ENCODE data around the gene ZNF557. TPM values are rescaled to one million over a fixed set of nuclear protein-coding genes. Genes with fewer than 3 reads are reported as not detected.
A peak's percentile ranks its signal among the peaks of the same experiment; 100 is the strongest.
"Not testable (repeated sequence)": the region's sequence is repeated elsewhere in the genome, so short reads cannot be mapped to it uniquely, and the experiment has no call there.

ZNF557 gene
- total RNA-seq, result 10 to 100 TPM; 12.7 to 28.2 (median 24.6) TPM
- total RNA-seq (2013), result 23.5 TPM
- 35.4 to 120 (median 65.6) reads per million in 29 experiments for total RNA-seq

GRCh38 chr19:7069042-7069903, at the start of gene ZNF557:
ZNF557 (plus strand) TSS chr19:7069703; CDS start chr19:7075075, 5,372 bp downstream.
- Mint-ChIP-seq H3K4me1 (peaks cover 11 to 33% (median 30%) of the 10 kb centered on the region in 3 donors), H3K36me3 (peaks cover 17% of the 10 kb centered on the region), H3K27me3 (no peaks in the 10 kb centered on the region), H3K27ac (peak within 1 kb of the TSS; percentile 89 to 94), H3K9me3 (no peaks in the 10 kb centered on the region), H3K4me3 (peak within 1 kb of the TSS; percentile 94 to 99 (median 95))
- Histone ChIP-seq H3K27me3 (replicated peaks in 1 of 2; ENCODE audit: control insufficient read depth in 2 of 2, extremely low read depth in 1 of 2, insufficient read depth in 2 of 2, low read length in 1 of 2) (no peaks in the 10 kb centered on the region), H3K36me3 (ENCODE audit: control insufficient read depth in 2 of 2, extremely low read depth in 1 of 2, insufficient read depth in 1 of 2, low read length in 1 of 2) (peaks cover 0 to 32% of the 10 kb centered on the region in 2 donors), H3K4me1 (ENCODE audit: control insufficient read depth in 1 of 2, extremely low read depth in 1 of 2, insufficient read depth in 2 of 2, low read length in 2 of 2) (peaks cover 6 to 20% of the 10 kb centered on the region in 2 experiments), H3K27ac (ENCODE audit: low read length) (peak within 1 kb of the TSS; percentile 82), H3K4me3 (ENCODE audit: control insufficient read depth in 1 of 2, extremely low read depth in 1 of 2, low read length in 1 of 2) (peak within 1 kb of the TSS; percentile 86 to 98), H3K9me3 (no peaks in the 10 kb centered on the region)
- under 1% methylated on average over 56 of the region's 56 CpGs for WGBS (ENCODE audit: insufficient coverage)
- POLR2A ChIA-PET, result interaction anchor here in 1 of 2 donors (0.5 to 1.0 kb wide), 4 partner anchors 32 to 313 kb away, joined by 3 to 7 read pairs (median 3); partner anchors contain the start of gene VAV1
- DNase-seq, result peak; percentile 95 to 100 (median 99)
- CTCF ChIA-PET, result interaction anchor here in 1 of 2 donors (0.6 to 2.3 kb wide), 9 partner anchors 31 to 1265 kb away, joined by 3 to 13 read pairs (median 4); partner anchors contain the start of genes ALKBH7, PET100 and XAB2
- peak; percentile 95 to 98 (median 98) for ATAC-seq (replicated peaks in 1 of 4)

GRCh38 chr19:7021331-7021730, 48.2 kb upstream of the ZNF557 start, which contains the start of gene MBD3L2B:
MBD3L2B (minus strand) TSS chr19:7021431; CDS start chr19:7021397, 34 bp downstream.
- H3K4me3 Mint-ChIP-seq; H3K27me3 Mint-ChIP-seq; H3K36me3 ChIP-seq (ENCODE audit: control insufficient read depth in 2 of 2, extremely low read depth in 1 of 2, insufficient read depth in 1 of 2, low read length in 1 of 2): not testable (repeated sequence)

DNA sequence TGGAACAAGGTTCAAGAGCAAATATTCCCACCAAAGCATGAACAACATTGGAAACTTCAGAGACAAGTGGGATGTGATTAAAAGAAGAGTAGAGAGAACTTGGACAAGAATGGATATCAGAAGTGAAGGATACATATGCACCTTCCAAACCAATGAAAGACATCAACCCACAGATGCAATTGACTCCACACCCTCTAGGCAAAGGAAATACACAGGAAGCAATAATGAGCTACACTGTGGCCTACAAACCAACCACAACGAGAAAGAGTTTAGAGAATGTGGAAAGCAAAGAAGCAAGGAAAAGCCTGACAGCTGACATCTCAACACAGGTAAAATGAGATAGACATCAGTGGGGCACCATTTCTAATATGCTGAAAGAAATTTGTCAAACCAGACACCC, 40.7 kb upstream of the ZNF557 start:
- H3K36me3 ChIP-seq (ENCODE audit: control insufficient read depth in 2 of 2, extremely low read depth in 1 of 2, insufficient read depth in 1 of 2, low read length in 1 of 2); H3K9me3 ChIP-seq; H3K27me3 ChIP-seq (replicated peaks in 1 of 2; ENCODE audit: control insufficient read depth in 2 of 2, extremely low read depth in 1 of 2, insufficient read depth in 2 of 2, low read length in 1 of 2); H3K27ac Mint-ChIP-seq; H3K27ac ChIP-seq (ENCODE audit: low read length); DNase-seq; H3K9me3 Mint-ChIP-seq; CTCF ChIA-PET; H3K4me1 Mint-ChIP-seq; H3K4me3 ChIP-seq (ENCODE audit: control insufficient read depth in 1 of 2, extremely low read depth in 1 of 2, low read length in 1 of 2); H3K4me3 Mint-ChIP-seq; H3K4me1 ChIP-seq (ENCODE audit: control insufficient read depth in 1 of 2, extremely low read depth in 1 of 2, insufficient read depth in 2 of 2, low read length in 2 of 2); H3K36me3 Mint-ChIP-seq; POLR2A ChIA-PET; H3K27me3 Mint-ChIP-seq; ATAC-seq (replicated peaks in 1 of 4): not testable (repeated sequence)
- whole genome bisulfite sequencing (ENCODE audit: insufficient coverage), result no CpG with 5 or more reads among the region's 1 CpG

More at GRCh38 chr19:7021331-7021730, 48.2 kb upstream of the ZNF557 start, which contains the start of gene MBD3L2B:
- H3K4me1 ChIP-seq (ENCODE audit: control insufficient read depth in 1 of 2, extremely low read depth in 1 of 2, insufficient read depth in 2 of 2, low read length in 2 of 2); POLR2A ChIA-PET; CTCF ChIA-PET; DNase-seq; ATAC-seq (replicated peaks in 1 of 4); H3K27me3 ChIP-seq (replicated peaks in 1 of 2; ENCODE audit: control insufficient read depth in 2 of 2, extremely low read depth in 1 of 2, insufficient read depth in 2 of 2, low read length in 1 of 2); H3K27ac ChIP-seq (ENCODE audit: low read length); H3K9me3 ChIP-seq; H3K4me1 Mint-ChIP-seq; H3K9me3 Mint-ChIP-seq; H3K4me3 ChIP-seq (ENCODE audit: control insufficient read depth in 1 of 2, extremely low read depth in 1 of 2, low read length in 1 of 2); H3K36me3 Mint-ChIP-seq; H3K27ac Mint-ChIP-seq: not testable (repeated sequence)
- no CpG with 5 or more reads among the region's 6 CpGs for WGBS (ENCODE audit: insufficient coverage)

DNA sequence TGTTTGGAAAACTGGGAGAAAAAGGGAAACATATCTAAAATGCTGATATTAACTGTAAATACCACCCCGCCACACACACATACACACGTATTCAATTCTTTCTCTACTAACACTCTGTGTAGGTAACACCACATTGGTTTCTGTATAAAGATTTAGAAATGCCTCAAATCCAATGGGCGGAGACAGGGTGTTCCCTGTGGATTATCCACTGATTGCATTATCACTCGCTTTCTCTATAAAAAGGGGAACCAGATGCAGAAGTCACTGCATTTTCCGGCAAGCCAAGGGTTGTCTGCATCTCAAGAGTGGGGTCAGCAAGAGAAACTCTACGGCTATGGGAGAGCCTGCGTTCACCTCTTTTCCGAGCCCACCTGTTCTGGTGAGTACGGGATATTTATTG, 39.2 kb upstream of the ZNF557 start, which contains the start of gene MBD3L5:
Gene MBD3L5, plus strand, starts transcription at position 301 of the 400 bp plus-strand sequence. Its CDS starts 34 bp downstream, at position 335.
- CTCF ChIA-PET, result interaction anchor here in 1 of 2 donors (0.6 kb wide), 1 partner anchor 356 kb away, joined by 3 read pairs; no protein-coding TSS in a partner anchor
- no CpG with 5 or more reads among the region's 9 CpGs for WGBS (ENCODE audit: insufficient coverage)
- H3K27ac Mint-ChIP-seq; H3K4me3 ChIP-seq (ENCODE audit: control insufficient read depth in 1 of 2, extremely low read depth in 1 of 2, low read length in 1 of 2); H3K4me1 ChIP-seq (ENCODE audit: control insufficient read depth in 1 of 2, extremely low read depth in 1 of 2, insufficient read depth in 2 of 2, low read length in 2 of 2); H3K4me3 Mint-ChIP-seq; H3K4me1 Mint-ChIP-seq; H3K27ac ChIP-seq (ENCODE audit: low read length); H3K9me3 ChIP-seq; DNase-seq; H3K36me3 Mint-ChIP-seq; ATAC-seq (replicated peaks in 1 of 4); POLR2A ChIA-PET; H3K36me3 ChIP-seq (ENCODE audit: control insufficient read depth in 2 of 2, extremely low read depth in 1 of 2, insufficient read depth in 1 of 2, low read length in 1 of 2); H3K27me3 ChIP-seq (replicated peaks in 1 of 2; ENCODE audit: control insufficient read depth in 2 of 2, extremely low read depth in 1 of 2, insufficient read depth in 2 of 2, low read length in 1 of 2); H3K27me3 Mint-ChIP-seq; H3K9me3 Mint-ChIP-seq: not testable (repeated sequence)

DNA sequence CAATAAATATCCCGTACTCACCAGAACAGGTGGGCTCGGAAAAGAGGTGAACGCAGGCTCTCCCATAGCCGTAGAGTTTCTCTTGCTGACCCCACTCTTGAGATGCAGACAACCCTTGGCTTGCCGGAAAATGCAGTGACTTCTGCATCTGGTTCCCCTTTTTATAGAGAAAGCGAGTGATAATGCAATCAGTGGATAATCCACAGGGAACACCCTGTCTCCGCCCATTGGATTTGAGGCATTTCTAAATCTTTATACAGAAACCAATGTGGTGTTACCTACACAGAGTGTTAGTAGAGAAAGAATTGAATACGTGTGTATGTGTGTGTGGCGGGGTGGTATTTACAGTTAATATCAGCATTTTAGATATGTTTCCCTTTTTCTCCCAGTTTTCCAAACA, 29.4 kb upstream of the ZNF557 start, which contains the start of gene MBD3L4:
Gene MBD3L4, minus strand, starts transcription at position 101 of the 400 bp plus-strand sequence. Its CDS starts 35 bp downstream, at position 66.
- H3K27ac ChIP-seq (ENCODE audit: low read length); H3K36me3 Mint-ChIP-seq; H3K4me3 Mint-ChIP-seq; CTCF ChIA-PET; H3K27ac Mint-ChIP-seq; POLR2A ChIA-PET; H3K27me3 Mint-ChIP-seq; H3K4me3 ChIP-seq (ENCODE audit: control insufficient read depth in 1 of 2, extremely low read depth in 1 of 2, low read length in 1 of 2); DNase-seq; H3K4me1 Mint-ChIP-seq; H3K9me3 Mint-ChIP-seq; ATAC-seq (replicated peaks in 1 of 4); H3K27me3 ChIP-seq (replicated peaks in 1 of 2; ENCODE audit: control insufficient read depth in 2 of 2, extremely low read depth in 1 of 2, insufficient read depth in 2 of 2, low read length in 1 of 2); H3K9me3 ChIP-seq; H3K4me1 ChIP-seq (ENCODE audit: control insufficient read depth in 1 of 2, extremely low read depth in 1 of 2, insufficient read depth in 2 of 2, low read length in 2 of 2); H3K36me3 ChIP-seq (ENCODE audit: control insufficient read depth in 2 of 2, extremely low read depth in 1 of 2, insufficient read depth in 1 of 2, low read length in 1 of 2): not testable (repeated sequence)
- whole genome bisulfite sequencing (ENCODE audit: insufficient coverage), result no CpG with 5 or more reads among the region's 9 CpGs

GRCh38 chr19:7041563-7041962, 27.9 kb upstream of the ZNF557 start:
- H3K36me3 ChIP-seq (ENCODE audit: control insufficient read depth in 2 of 2, extremely low read depth in 1 of 2, insufficient read depth in 1 of 2, low read length in 1 of 2); H3K27ac ChIP-seq (ENCODE audit: low read length); H3K27ac Mint-ChIP-seq; H3K4me1 Mint-ChIP-seq; H3K4me3 Mint-ChIP-seq; H3K4me1 ChIP-seq (ENCODE audit: control insufficient read depth in 1 of 2, extremely low read depth in 1 of 2, insufficient read depth in 2 of 2, low read length in 2 of 2); H3K36me3 Mint-ChIP-seq; H3K27me3 Mint-ChIP-seq; H3K4me3 ChIP-seq (ENCODE audit: control insufficient read depth in 1 of 2, extremely low read depth in 1 of 2, low read length in 1 of 2); DNase-seq; H3K9me3 ChIP-seq; H3K9me3 Mint-ChIP-seq; CTCF ChIA-PET; H3K27me3 ChIP-seq (replicated peaks in 1 of 2; ENCODE audit: control insufficient read depth in 2 of 2, extremely low read depth in 1 of 2, insufficient read depth in 2 of 2, low read length in 1 of 2); POLR2A ChIA-PET; ATAC-seq (replicated peaks in 1 of 4): not testable (repeated sequence)
- WGBS (ENCODE audit: insufficient coverage), result no CpG with 5 or more reads among the region's 2 CpGs

All from T-cell (primary cell).